ENCODE data around the gene FBXL16.

- TF ChIP-seq POLR2AphosphoS5 (IDR thresholded peaks at IDR 0.05; ENCODE audit: low read depth, low read length), result no peak
- no peak for TF ChIP-seq POLR2A (IDR thresholded peaks at IDR 0.05; ENCODE audit: low read depth, low read length)
These were observed 52.9 kb downstream of the FBXL16 start for GRCh38 chr16:652454-653305.
